Panc1 (cell line): ENCODE results near the gene XAF1.
A peak's percentile ranks its signal among the peaks of the same experiment; 100 is the strongest.

Experiments used
- CTCF ChIP-seq: fragments of 450-650 bp; IDR thresholded peaks from 2 replicates; pipeline ENCODE4 v1.5.1; 2017; ENCODE audit warnings: mild to moderate bottlenecking
- POLR2AphosphoS5 ChIP-seq: IDR thresholded peaks from 2 replicates; pipeline ENCODE4 v1.6.1; 2012; ENCODE audit warnings: mild to moderate bottlenecking, low read depth, low read length, moderate library complexity
- REST ChIP-seq, 2 experiments: IDR thresholded peaks; 2 replicates each; pipeline ENCODE4 v1.6.1; 2011 to 2012; ENCODE audit warnings: low read depth in 2 of 2, control low read depth in 1 of 2, low read length in 1 of 2, mild to moderate bottlenecking in 1 of 2, moderate library complexity in 1 of 2; ENCODE audit not compliant: insufficient read depth in 1 of 2
- SIN3A ChIP-seq: IDR thresholded peaks from 2 replicates; pipeline ENCODE4 v1.6.1; 2012; ENCODE audit warnings: low read depth, mild to moderate bottlenecking, low read length, moderate library complexity, borderline replicate concordance; ENCODE audit not compliant: insufficient read depth
- TCF7L2 ChIP-seq: IDR thresholded peaks from 2 replicates; pipeline ENCODE4 v1.6.1; 2011; ENCODE audit warnings: mild to moderate bottlenecking, low read depth, low read length, inconsistent platforms

GRCh38 chr17:6749519-6749918 lies 6.3 kb upstream of the XAF1 start:
- TF ChIP-seq CTCF (peak; percentile 41), SIN3A (no peak), REST (IDR thresholded peaks at IDR 0.05; ENCODE audit: insufficient read depth in 1 of 2, low read depth in 2 of 2, low read length in 1 of 2) (no peak), POLR2AphosphoS5 (no peak), TCF7L2 (no peak)
